ENCODE measurements around the gene NETO2. TPM values are rescaled to one million over a fixed set of nuclear protein-coding genes. Genes with fewer than 3 reads are reported as not detected.

Gene NETO2
- polyA plus RNA-seq, 1 experiment = 14.4 TPM

GRCh38 chr16:47047524-47048203, 96.1 kb downstream of the NETO2 start:
- CTCF ChIA-PET = interaction anchor here (1.1 to 2.6 kb wide), 4 partner anchors 9 to 94 kb away, joined by 3 to 14 read pairs (median 4); no protein-coding TSS in a partner anchor
- no peak for TF ChIP-seq CTCF (IDR thresholded peaks at IDR 0.05; ENCODE audit: insufficient read depth, low read depth, low read length)
- no peaks in the 10 kb centered on the region for H3K36me3 ChIP-seq (ENCODE audit: control insufficient read depth, insufficient read depth, low read length)
- H3K4me3 ChIP-seq (ENCODE audit: low read depth, low read length) = no peak overlapping the region
- H3K27me3 ChIP-seq (ENCODE audit: control insufficient read depth, insufficient read depth, low read length) = no peaks in the 10 kb centered on the region
- DNase-seq (ENCODE audit: low read depth) = no peak
- POLR2A ChIA-PET = no interaction called here

GRCh38 chr16:47046726-47047523, 96.8 kb downstream of the NETO2 start:
- Histone ChIP-seq H3K4me3 (ENCODE audit: low read depth, low read length) (no peak overlapping the region), H3K36me3 (ENCODE audit: control insufficient read depth, insufficient read depth, low read length) (no peaks in the 10 kb centered on the region), H3K27me3 (ENCODE audit: control insufficient read depth, insufficient read depth, low read length) (no peaks in the 10 kb centered on the region)
- no peak for DNase-seq (ENCODE audit: low read depth)
- no peak for TF ChIP-seq CTCF (IDR thresholded peaks at IDR 0.05; ENCODE audit: insufficient read depth, low read depth, low read length)
- CTCF ChIA-PET = interaction anchor here (1.1 to 2.6 kb wide), 4 partner anchors 8 to 95 kb away, joined by 3 to 14 read pairs (median 4); no protein-coding TSS in a partner anchor
- POLR2A ChIA-PET = no interaction called here

GRCh38 chr16:47045459-47045858, 98.3 kb downstream of the NETO2 start:
- H3K36me3 ChIP-seq (ENCODE audit: control insufficient read depth, insufficient read depth, low read length) = no peaks in the 10 kb centered on the region
- TF ChIP-seq CTCF (IDR thresholded peaks at IDR 0.05; ENCODE audit: insufficient read depth, low read depth, low read length) = no peak
- no peaks in the 10 kb centered on the region for H3K27me3 ChIP-seq (ENCODE audit: control insufficient read depth, insufficient read depth, low read length)
- ChIA-PET POLR2A (no interaction called here), CTCF (interaction anchor here (0.6 to 1.1 kb wide), 2 partner anchors 1119 to 1585 kb away, joined by 3 read pairs; no protein-coding TSS in a partner anchor)
- H3K4me3 ChIP-seq (ENCODE audit: low read depth, low read length) = no peak overlapping the region
- DNase-seq (ENCODE audit: low read depth) = no peak

- ChIA-PET CTCF (interaction anchor here (1.1 kb wide), 1 partner anchor 1119 kb away, joined by 3 read pairs; no protein-coding TSS in a partner anchor), POLR2A (no interaction called here)
Measured at GRCh38 chr16:47045023-47045422, 98.7 kb downstream of the NETO2 start.

More at GRCh38 chr16:47045023-47045422, 98.7 kb downstream of the NETO2 start:
- TF ChIP-seq CTCF (IDR thresholded peaks at IDR 0.05; ENCODE audit: insufficient read depth, low read depth, low read length) = peak; percentile 29; the same call in 1 of the 2 replicates
- H3K27me3 ChIP-seq (ENCODE audit: control insufficient read depth, insufficient read depth, low read length) = no peaks in the 10 kb centered on the region
- H3K4me3 ChIP-seq (ENCODE audit: low read depth, low read length) = no peak overlapping the region
- no peak for DNase-seq (ENCODE audit: low read depth)
- no peaks in the 10 kb centered on the region for H3K36me3 ChIP-seq (ENCODE audit: control insufficient read depth, insufficient read depth, low read length)

All from BJ (cell line).